ENCODE results near the gene ANO10.
"Not testable (repeated sequence)": the region's sequence is repeated elsewhere in the genome, so short reads cannot be mapped to it uniquely, and the experiment has no call there.

ANO10 gene

DNA sequence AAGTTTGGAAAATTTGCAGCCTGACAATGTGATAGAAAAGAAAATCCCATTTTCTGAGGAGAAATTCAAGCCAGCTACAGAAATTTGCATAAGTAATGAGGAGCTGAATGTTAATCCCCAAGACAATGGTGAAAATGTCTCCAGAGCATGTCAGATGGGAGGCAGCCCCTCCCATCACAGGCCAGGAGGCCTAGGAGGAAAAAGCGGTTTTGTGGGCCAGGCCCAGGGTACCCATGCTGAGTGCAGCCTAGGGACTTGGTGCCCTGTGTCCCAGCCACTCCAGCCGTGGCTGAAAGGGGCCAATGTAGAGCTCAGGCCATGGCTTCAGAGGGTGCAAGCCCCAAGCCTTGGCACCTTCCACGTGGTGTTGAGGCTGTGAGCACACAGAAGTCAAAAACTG is 159.2 kb downstream of the ANO10 start:
- DNase-seq = not testable (repeated sequence)

DNA sequence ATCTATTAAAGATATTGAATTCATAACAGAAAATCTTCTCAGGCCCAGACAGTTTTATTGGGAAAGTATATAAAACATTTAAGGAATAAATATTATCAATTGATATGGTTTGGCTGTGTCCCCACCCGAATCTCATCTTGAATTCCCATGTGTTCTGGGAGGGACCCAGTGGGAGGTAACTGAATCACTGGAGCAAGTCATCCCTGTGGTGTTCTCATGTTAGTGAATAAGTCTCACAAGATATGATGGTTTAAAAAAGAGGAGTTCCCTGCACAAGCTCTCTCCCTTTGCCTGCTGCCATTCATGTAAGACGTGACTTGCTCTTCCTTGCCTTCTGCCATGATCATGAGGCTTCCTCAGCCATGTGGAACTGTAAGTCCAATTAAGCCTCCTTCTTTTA is 160.5 kb downstream of the ANO10 start:
- DNase-seq = no peak

DNA sequence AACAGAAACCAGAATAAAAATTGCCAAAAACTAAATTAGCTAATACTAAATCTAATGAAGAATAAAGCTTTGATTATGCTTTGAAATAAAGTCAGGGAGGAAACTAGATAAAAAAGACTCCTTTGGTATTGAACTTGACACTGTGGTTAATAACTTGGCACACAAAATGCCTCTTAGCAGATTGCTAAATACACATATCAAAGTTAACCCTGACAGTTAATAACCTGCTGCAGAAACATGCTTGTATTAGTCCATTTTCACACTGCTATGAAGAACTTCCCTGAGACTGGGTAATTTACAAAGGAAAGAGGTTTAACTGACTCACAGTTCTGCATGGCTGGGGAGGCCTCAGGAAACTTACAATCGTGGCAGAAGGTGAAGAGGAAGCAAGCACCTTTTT is 164.8 kb downstream of the ANO10 start:
- not testable (repeated sequence) for DNase-seq

DNA sequence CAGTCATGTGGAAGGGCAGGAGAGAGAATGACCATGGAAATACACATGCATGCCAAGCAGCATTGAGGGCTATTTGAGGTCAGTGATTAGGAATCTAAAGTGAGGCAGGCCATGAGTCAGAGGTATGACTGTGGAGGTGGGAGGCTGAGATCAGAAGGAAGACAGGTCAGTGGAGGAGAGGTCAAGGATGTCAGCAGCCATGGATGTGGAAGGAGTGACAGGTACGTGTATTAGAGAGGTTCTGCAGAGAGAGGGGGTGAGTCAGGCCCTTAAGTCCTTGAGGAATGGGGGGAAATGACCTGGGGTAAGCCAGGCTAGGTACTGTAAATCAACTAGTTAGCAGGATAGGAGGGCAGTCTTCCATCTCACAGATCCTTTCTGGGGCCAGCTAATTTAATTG is 166.6 kb downstream of the ANO10 start:
- DNase-seq = no peak

DNA sequence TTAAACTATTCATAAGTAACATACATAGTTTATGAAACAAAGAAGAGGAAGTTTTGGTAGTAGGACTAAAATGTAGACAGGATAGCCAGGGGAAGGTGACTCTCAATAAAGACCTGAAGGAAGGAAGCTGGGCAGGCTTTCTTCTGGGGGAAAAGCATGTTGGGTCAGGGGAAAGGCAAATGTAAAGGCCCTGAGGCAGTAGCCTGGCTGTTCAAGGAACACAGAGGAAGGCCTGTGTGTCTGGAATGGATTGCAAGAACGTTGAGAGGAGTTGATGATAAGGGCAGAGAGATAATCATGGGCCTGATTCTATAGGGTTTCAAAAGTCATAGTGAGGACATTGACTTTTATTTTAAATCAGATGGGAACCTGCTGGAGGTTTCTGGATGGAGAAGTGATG is 167.8 kb downstream of the ANO10 start:
- DNase-seq = no peak

DNA sequence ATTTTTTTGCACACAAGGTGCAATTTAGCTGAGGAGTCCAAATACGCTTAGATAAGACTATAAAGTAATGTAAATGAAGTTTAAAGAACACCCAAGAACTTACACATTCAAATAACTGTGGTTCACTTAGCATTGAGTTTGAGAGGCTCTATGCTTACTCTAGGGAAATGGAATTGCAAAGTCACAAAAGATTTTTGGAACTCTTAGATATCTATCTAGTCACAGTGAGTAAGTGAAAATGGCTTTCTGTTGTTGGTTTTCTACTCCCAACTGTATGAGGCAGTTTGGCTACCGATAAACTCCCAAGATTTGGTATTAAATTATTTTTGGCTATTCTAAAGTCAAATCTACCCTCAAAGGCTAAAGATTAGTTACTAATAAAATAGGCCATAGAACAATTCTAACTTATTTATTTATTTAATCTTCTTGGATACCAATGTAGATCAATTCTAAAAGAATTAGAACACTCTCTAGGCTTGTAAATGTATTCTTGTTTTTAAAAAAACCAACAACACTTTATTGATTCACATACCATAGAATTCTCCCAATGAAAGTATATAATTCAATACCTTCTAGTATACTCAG is 170.0 kb downstream of the ANO10 start:
- no peak for DNase-seq

DNA sequence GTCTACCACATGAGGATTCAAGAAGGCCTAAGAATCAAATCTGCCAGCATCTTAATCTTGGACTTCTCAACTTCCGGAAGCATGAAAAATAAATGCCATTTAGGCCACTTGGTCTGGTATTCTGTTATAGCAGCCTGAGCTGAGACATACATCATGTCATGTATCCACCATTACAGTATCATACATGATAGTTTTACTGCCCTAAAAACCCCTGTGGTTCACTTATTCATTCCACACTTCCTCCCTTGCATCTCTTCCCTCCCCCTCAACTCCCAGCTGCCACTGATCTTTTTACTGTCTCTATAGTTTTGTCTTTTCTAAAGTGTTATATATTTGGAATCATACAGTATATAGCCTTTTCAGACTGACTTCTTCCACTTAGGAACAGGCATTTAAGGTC is 173.7 kb downstream of the ANO10 start:
- DNase-seq = no peak

GRCh38 chr3:43445820-43446219 is 176.0 kb downstream of the ANO10 start:
- DNase-seq = no peak

- DNase-seq = no peak
These were observed 178.9 kb downstream of the ANO10 start for GRCh38 chr3:43442872-43443395.

DNA sequence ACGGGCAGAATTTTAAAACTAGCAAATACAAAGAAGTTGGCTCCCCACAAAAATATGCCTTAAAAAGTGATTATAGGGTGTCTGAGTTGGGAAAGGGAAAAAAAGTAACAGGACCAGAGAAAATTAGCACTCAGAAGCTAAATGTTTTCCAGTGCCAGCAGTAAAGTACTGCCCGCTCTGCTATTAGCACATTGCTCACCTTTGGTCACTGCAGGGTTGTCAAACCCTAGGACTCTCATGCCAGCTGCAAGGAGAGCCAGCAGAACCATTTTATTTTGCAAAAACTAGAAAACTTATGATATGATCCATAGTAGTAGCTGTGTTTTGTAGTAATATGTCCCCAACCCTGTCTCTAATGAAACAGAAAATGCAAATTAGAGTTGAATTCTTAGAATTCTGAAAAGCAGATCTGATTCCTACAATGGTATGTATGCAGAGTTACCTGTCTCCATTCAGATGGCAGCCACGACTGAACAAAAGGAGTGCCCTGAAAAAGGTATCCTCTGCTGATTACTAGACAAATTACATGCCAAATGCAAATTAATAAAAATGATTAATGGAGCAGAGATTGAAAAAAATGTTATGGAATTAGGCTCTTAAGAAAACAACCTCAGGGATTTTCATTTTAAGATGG is 185.2 kb downstream of the ANO10 start:
- no peak for DNase-seq

DNA sequence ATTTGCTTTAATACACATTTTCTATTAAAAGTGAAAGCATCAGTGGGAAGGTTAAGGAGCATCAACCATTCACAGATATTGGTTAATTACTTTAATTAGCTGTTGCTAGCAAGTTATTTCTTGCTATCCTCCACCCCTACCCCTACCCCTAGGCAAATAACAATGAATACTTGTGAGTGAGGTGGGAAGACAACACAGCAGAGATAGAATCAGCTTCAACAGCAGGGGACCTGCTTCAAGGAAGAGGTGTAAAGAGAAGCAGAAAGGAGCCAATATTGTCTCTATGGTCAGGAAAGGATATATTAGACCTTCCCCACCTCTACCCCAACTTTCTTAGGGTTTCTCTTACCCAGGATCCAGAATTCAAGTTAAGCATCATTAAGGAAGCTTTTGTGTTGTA is 186.1 kb downstream of the ANO10 start:
- no peak for DNase-seq

- no peak for DNase-seq
These were observed 187.4 kb downstream of the ANO10 start for GRCh38 chr3:43434431-43434830.

DNA sequence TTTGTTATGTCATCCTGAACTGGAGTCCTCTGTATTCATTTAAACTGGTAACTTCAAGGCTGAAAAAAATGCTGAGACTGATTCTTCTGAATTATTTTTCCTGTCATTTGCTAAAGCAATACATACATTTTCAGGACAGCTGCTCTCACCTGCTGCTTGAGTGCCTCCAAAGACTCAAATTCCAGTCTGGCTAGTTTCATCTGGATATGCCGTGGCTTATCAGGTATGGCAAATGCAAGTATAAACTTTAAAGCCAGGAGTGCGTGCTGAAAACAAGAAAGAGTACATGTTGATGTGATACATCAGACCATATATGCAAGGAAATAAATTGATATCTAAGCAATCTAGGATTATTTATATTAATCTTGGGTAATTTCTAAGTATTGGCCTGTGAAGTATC is 189.3 kb downstream of the ANO10 start:
- no peak for DNase-seq

DNA sequence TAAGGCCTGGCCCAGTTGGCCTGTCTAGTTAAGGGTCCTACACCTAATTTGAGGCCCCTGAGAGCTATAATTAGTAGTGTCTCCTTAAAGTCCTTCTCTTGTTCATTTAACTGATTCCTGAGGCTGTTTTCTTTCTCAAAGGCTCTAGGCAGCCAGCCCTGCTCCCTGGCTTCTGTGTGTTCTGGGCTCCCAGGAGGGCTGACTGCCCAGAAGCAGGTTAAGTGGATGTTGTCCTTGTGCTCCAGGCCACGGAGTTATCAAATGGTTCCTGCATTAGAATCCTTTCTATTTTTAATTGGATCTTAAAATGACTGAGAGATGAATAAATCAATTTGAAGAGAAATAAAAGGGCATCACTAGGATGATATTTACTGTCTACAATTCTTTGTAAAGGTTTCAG is 195.4 kb downstream of the ANO10 start:
- DNase-seq = no peak

- no peak for DNase-seq
These were observed 196.0 kb downstream of the ANO10 start for GRCh38 chr3:43425829-43426228.

- no peak for DNase-seq
These were observed 198.2 kb downstream of the ANO10 start for GRCh38 chr3:43423639-43424038.

DNA sequence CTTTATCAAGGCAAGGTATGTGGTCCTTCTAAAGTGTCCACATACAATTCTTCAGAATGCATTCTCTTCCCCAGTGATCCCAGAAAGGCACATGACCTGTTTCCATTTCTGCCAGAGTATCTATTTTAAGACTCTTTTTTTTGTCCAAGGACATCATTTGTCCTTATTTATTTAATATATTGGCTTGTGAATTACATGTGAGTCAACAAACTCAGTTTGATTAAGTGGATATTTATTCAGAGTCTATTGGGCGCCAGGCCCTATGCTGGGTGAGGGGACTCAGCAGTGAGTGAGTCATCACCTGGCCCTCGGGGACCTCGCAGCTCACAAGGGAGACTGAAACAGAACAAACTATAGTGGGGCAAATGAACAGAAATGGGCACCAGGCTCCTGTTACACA is 198.7 kb downstream of the ANO10 start:
- no peak for DNase-seq

DNA sequence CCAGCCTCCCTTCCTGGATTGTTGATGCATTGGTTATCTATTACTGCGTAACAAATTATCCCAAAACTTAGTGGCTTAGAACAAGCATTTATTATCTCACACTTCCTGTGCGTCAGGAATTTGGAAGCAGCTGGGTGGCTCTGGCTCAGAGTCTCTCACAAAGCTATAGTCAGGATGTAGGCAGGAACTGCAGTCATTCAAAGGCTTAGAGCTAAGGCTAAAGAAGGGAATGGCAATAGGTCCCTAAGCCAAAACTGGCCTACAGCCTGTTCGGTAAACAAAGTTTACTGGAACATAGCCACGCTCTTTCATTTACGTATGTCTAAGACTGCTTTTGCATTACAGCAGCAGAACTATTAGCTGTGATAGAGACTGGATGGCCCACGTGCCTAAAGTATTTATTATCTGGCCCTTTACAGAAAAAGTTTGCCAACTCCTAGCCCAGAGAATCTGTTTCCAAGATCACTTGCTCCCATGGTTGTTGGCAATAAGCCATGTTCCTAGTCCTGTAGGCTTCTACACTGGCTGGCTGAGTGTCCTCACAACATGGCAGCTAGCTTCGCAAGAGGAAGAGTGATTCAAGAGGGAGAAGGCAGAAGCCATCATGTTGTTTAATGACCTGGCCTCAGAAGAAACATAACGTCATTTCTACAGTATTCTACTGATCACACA is 203.1 kb downstream of the ANO10 start:
- DNase-seq = no peak

DNA sequence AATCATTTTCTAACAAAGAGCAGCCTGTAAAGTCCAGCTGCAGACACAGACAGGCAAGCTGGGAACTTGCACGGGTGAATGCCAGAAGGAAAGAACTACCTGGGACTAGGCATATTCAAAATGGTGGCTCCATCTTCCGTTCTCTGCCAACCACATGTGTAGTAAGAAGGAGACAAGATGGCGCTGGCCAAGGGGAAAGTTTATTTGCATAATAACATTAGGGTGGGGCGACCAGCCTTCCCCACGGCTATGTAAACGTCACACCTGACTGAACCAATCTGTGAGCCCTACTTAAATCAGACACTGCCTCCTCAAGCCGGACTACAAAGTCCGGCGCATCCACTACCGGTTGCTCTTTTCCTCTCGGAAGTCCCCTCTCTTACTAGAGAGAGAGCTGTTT is 204.7 kb downstream of the ANO10 start:
- peak; percentile 10 for DNase-seq

DNA sequence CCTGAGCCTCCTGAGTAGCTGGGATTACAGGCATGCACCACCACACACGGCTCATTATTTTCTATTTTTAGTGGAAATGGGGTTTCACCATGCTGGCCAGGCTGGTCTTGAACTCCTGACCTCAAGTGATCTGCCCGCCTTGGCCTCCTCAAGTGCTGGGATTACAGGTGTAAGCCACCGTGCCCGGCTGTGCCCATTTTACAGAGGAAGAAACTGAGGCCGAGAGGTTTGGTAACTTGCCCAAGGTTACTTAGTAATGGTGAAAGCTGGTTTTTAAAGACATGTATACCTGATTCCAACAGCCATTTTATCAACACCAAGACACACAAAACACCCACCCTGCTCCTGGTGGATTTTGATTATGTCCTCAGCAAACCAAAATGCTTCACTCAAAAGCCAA is 206.7 kb downstream of the ANO10 start:
- DNase-seq = no peak

- DNase-seq = peak; percentile 71
These were observed 208.0 kb downstream of the ANO10 start for GRCh38 chr3:43413676-43414368.

GRCh38 chr3:43411429-43411828 is 210.4 kb downstream of the ANO10 start:
- DNase-seq = no peak

DNA sequence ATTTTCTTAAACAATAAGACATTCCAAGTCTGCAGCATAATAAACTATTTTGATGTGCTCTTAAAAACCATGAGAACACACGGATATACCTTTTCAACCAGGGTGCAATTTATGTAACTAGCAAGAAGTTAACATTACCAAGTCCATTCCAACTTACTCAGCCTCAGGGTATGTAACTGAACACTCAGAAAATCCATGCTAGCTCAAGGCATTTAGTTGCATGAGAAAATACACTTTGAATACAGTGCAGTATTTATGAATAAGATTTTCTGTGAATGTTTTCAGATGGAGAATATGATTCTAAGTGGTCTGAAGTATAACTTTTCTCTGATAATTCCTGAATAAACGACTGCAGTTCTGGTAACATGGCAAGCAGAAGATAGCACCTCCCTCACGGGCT is 211.2 kb downstream of the ANO10 start:
- DNase-seq = no peak

GRCh38 chr3:43409506-43409905 is 212.3 kb downstream of the ANO10 start:
- no peak for DNase-seq
